Measurements from ENCODE around the gene ARHGAP6.
"Not testable (repeated sequence)": the region's sequence is repeated elsewhere in the genome, so short reads cannot be mapped to it uniquely, and the experiment has no call there.

ARHGAP6 gene

GRCh38 chrX:11151799-11152559 lies 513.7 kb downstream of the ARHGAP6 start:
- no peak for DNase-seq (ENCODE audit: low read depth in 2 of 2)

- no peak for DNase-seq (ENCODE audit: low read depth in 2 of 2)
Observed at GRCh38 chrX:11148401-11148800, 517.3 kb downstream of the ARHGAP6 start.

- no peak for DNase-seq (ENCODE audit: low read depth in 2 of 2)
Observed at GRCh38 chrX:11146411-11146810, 519.3 kb downstream of the ARHGAP6 start.

GRCh38 chrX:11143931-11144678 lies 521.6 kb downstream of the ARHGAP6 start:
- DNase-seq (ENCODE audit: low read depth in 2 of 2) = peak in 1 of 2 donors; percentile 45

GRCh38 chrX:11138498-11139390 lies 527.0 kb downstream of the ARHGAP6 start:
- no peak for DNase-seq (ENCODE audit: low read depth in 2 of 2)

GRCh38 chrX:11137543-11138139 lies 528.1 kb downstream of the ARHGAP6 start:
- peak in 1 of 2 donors; percentile 14 for DNase-seq (ENCODE audit: low read depth in 2 of 2)

- no peak for DNase-seq (ENCODE audit: low read depth in 2 of 2)
Observed at GRCh38 chrX:11135564-11136185, 530.0 kb downstream of the ARHGAP6 start.

GRCh38 chrX:11131146-11131545 lies 534.6 kb downstream of the ARHGAP6 start:
- DNase-seq (ENCODE audit: low read depth in 2 of 2) = no peak

- no peak for DNase-seq (ENCODE audit: low read depth in 2 of 2)
Observed at GRCh38 chrX:11130136-11130535, 535.6 kb downstream of the ARHGAP6 start.

GRCh38 chrX:11129534-11130105 lies 536.1 kb downstream of the ARHGAP6 start:
- no peak for DNase-seq (ENCODE audit: low read depth in 2 of 2)

GRCh38 chrX:11125060-11125459 lies 540.7 kb downstream of the ARHGAP6 start:
- no peak for DNase-seq (ENCODE audit: low read depth in 2 of 2)

- DNase-seq (ENCODE audit: low read depth in 2 of 2) = no peak
Observed at GRCh38 chrX:11124112-11124511, 541.6 kb downstream of the ARHGAP6 start.

GRCh38 chrX:11123087-11123486 lies 542.6 kb downstream of the ARHGAP6 start:
- DNase-seq (ENCODE audit: low read depth in 2 of 2) = not testable (repeated sequence)

- DNase-seq (ENCODE audit: low read depth in 2 of 2) = no peak
Observed at GRCh38 chrX:11119313-11119943, 546.3 kb downstream of the ARHGAP6 start.

GRCh38 chrX:11117745-11118144 lies 548.0 kb downstream of the ARHGAP6 start:
- DNase-seq (ENCODE audit: low read depth in 2 of 2) = no peak

- DNase-seq (ENCODE audit: low read depth in 2 of 2) = no peak
Observed at GRCh38 chrX:11113731-11114130, 552.0 kb downstream of the ARHGAP6 start.

GRCh38 chrX:11111947-11112346 lies 553.8 kb downstream of the ARHGAP6 start:
- DNase-seq (ENCODE audit: low read depth in 2 of 2) = no peak

- peak; percentile 65 for DNase-seq (ENCODE audit: low read depth in 2 of 2)
Observed at GRCh38 chrX:11111037-11111851, 554.5 kb downstream of the ARHGAP6 start, which contains the start of gene HCCS. TSS of gene HCCS (plus strand) at chrX:11111332. CDS start at chrX:11112061, 729 bp downstream.

GRCh38 chrX:11109968-11110367 lies 555.8 kb downstream of the ARHGAP6 start:
- no peak for DNase-seq (ENCODE audit: low read depth in 2 of 2)

All from stimulated activated CD4-positive, alpha-beta T cell treated with anti-CD3 and anti-CD28 coated beads, Interleukin-1b, Interleukin-23, amount 100 ng/mL, for 4 hours (primary cell).